ENCODE results near the gene FAM83F. TPM values are rescaled to one million over a fixed set of nuclear protein-coding genes. Genes with fewer than 3 reads are reported as not detected.

Gene FAM83F
- polyA plus RNA-seq, 1 donor (not counting 4 experiments of a cell fraction or from before 2014, with no cell fraction given) = 22.8 TPM

- no peak for FAIRE-seq
- H3K27me3 ChIP-seq (ENCODE audit: control insufficient read depth, extremely low read depth, insufficient read depth, low read length) = peaks cover 36% of the 10 kb centered on the region
- dilution Hi-C loops (cut with MboI; ENCODE audit: extremely low pct_ligation_motif_present, low sequenced_read_pairs) = no loop called here
Measured at GRCh38 chr22:39973656-39974055, 21.1 kb upstream of the FAM83F start.

GRCh38 chr22:39974065-39974464 lies 20.7 kb upstream of the FAM83F start:
- Histone ChIP-seq H3K79me2 (ENCODE audit: control insufficient read depth, insufficient read depth, low read length) (no peaks in the 10 kb centered on the region), H2AFZ (ENCODE audit: control insufficient read depth, low read length) (no peak overlapping the region), H3K27ac (ENCODE audit: control insufficient read depth, insufficient read depth, low read length) (no peak overlapping the region), H3K4me2 (ENCODE audit: control insufficient read depth, extremely low read depth, insufficient read depth, low read depth, low read length) (no peak overlapping the region), H3K27me3 (ENCODE audit: control insufficient read depth, extremely low read depth, insufficient read depth, low read length) (peaks cover 36% of the 10 kb centered on the region), H4K20me1 (ENCODE audit: control insufficient read depth, extremely low read depth, insufficient read depth, low read length) (no peaks in the 10 kb centered on the region), H3K9me1 (ENCODE audit: control insufficient read depth, extremely low read depth, insufficient read depth, low read length) (no peaks in the 10 kb centered on the region), H3K4me1 (ENCODE audit: control insufficient read depth, extremely low read depth, insufficient read depth, low read length) (no peaks in the 10 kb centered on the region), H3K4me3 (ENCODE audit: control insufficient read depth in 2 of 3, extremely low read depth in 1 of 3, insufficient read depth in 2 of 3, low read depth in 1 of 3, low read length in 3 of 3) (no peak overlapping the region), H3K9me3 (ENCODE audit: control insufficient read depth, low read depth, low read length) (no peaks in the 10 kb centered on the region), H3K36me3 (ENCODE audit: control insufficient read depth in 2 of 2, extremely low read depth in 1 of 2, insufficient read depth in 2 of 2, low read length in 2 of 2) (no peaks in the 10 kb centered on the region), H3K9ac (ENCODE audit: control insufficient read depth, extremely low read depth, insufficient read depth, low read length) (no peak overlapping the region)
- TF ChIP-seq, protein P1, sequence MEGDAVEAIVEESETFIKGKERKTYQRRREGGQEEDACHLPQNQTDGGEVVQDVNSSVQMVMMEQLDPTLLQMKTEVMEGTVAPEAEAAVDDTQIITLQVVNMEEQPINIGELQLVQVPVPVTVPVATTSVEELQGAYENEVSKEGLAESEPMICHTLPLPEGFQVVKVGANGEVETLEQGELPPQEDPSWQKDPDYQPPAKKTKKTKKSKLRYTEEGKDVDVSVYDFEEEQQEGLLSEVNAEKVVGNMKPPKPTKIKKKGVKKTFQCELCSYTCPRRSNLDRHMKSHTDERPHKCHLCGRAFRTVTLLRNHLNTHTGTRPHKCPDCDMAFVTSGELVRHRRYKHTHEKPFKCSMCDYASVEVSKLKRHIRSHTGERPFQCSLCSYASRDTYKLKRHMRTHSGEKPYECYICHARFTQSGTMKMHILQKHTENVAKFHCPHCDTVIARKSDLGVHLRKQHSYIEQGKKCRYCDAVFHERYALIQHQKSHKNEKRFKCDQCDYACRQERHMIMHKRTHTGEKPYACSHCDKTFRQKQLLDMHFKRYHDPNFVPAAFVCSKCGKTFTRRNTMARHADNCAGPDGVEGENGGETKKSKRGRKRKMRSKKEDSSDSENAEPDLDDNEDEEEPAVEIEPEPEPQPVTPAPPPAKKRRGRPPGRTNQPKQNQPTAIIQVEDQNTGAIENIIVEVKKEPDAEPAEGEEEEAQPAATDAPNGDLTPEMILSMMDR (optimal IDR thresholded peaks at IDR 0.05 in 1 of 3, IDR thresholded peaks at IDR 0.05 in 1 of 3, conservative IDR thresholded peaks at IDR 0.05 in 1 of 3; ENCODE audit: extremely low read depth in 1 of 3, insufficient read depth in 2 of 3, low read length in 3 of 3) = no peak
- TF ChIP-seq EZH2 (IDR thresholded peaks at IDR 0.05; ENCODE audit: low read length) = no peak
- dilution Hi-C loops (cut with MboI; ENCODE audit: extremely low pct_ligation_motif_present, low sequenced_read_pairs) = no loop called here
- FAIRE-seq (no peak), DNase-seq (ENCODE audit: low read depth, low spot score) (no peak)

More at GRCh38 chr22:39973656-39974055, 21.1 kb upstream of the FAM83F start:
- H3K9ac ChIP-seq (ENCODE audit: control insufficient read depth, extremely low read depth, insufficient read depth, low read length) = no peak overlapping the region
- H3K36me3 ChIP-seq (ENCODE audit: control insufficient read depth in 2 of 2, extremely low read depth in 1 of 2, insufficient read depth in 2 of 2, low read length in 2 of 2) = no peaks in the 10 kb centered on the region
- H3K4me3 ChIP-seq (ENCODE audit: control insufficient read depth in 2 of 3, extremely low read depth in 1 of 3, insufficient read depth in 2 of 3, low read depth in 1 of 3, low read length in 3 of 3) = no peak overlapping the region
- H3K4me1 ChIP-seq (ENCODE audit: control insufficient read depth, extremely low read depth, insufficient read depth, low read length) = no peaks in the 10 kb centered on the region
- no peak overlapping the region for H3K4me2 ChIP-seq (ENCODE audit: control insufficient read depth, extremely low read depth, insufficient read depth, low read depth, low read length)
- DNase-seq (ENCODE audit: low read depth, low spot score) = no peak
- no peak overlapping the region for H3K27ac ChIP-seq (ENCODE audit: control insufficient read depth, insufficient read depth, low read length)
- no peaks in the 10 kb centered on the region for H3K9me3 ChIP-seq (ENCODE audit: control insufficient read depth, low read depth, low read length)
- TF ChIP-seq EZH2 (IDR thresholded peaks at IDR 0.05; ENCODE audit: low read length) = no peak
- TF ChIP-seq, protein P1 (optimal IDR thresholded peaks at IDR 0.05 in 1 of 3, IDR thresholded peaks at IDR 0.05 in 1 of 3, conservative IDR thresholded peaks at IDR 0.05 in 1 of 3; ENCODE audit: extremely low read depth in 1 of 3, insufficient read depth in 2 of 3, low read length in 3 of 3) = no peak
- no peaks in the 10 kb centered on the region for H4K20me1 ChIP-seq (ENCODE audit: control insufficient read depth, extremely low read depth, insufficient read depth, low read length)
- no peaks in the 10 kb centered on the region for H3K9me1 ChIP-seq (ENCODE audit: control insufficient read depth, extremely low read depth, insufficient read depth, low read length)
- no peaks in the 10 kb centered on the region for H3K79me2 ChIP-seq (ENCODE audit: control insufficient read depth, insufficient read depth, low read length)
- no peak overlapping the region for H2AFZ ChIP-seq (ENCODE audit: control insufficient read depth, low read length)
